ENCODE results near the gene ACAP1.

The ACAP1 gene

GRCh38 chr17:7317161-7317803 lies 19.0 kb upstream of the ACAP1 start:
- TF ChIP-seq CTCF (IDR thresholded peaks at IDR 0.05; ENCODE audit: low read depth, low read length) (no peak), EZH2phosphoT487 (IDR thresholded peaks at IDR 0.05; ENCODE audit: low read depth) (no peak)
- Histone ChIP-seq H3K9ac (ENCODE audit: low read length) (no peak overlapping the region), H3K27ac (ENCODE audit: low read length) (no peak overlapping the region), H2AFZ (ENCODE audit: low read depth, low read length) (no peak overlapping the region), H3K36me3 (replicated peaks; ENCODE audit: low read depth, low read length) (peaks cover 14% of the 10 kb centered on the region), H3K79me2 (ENCODE audit: low read length) (peaks cover 19% of the 10 kb centered on the region), H3K27me3 (ENCODE audit: low read depth, low read length) (no peaks in the 10 kb centered on the region), H3K4me3 (ENCODE audit: low read length) (no peak overlapping the region), H3K4me1 (ENCODE audit: low read length) (peaks cover 10% of the 10 kb centered on the region; the same call in 1 of the 2 replicates), H3K4me2 (ENCODE audit: low read length) (no peak overlapping the region), H4K20me1 (ENCODE audit: insufficient read depth, low read length) (peaks cover 8% of the 10 kb centered on the region; the same call in 1 of the 2 replicates), H3K9me3 (ENCODE audit: insufficient read depth, low read length) (no peaks in the 10 kb centered on the region)

GRCh38 chr17:7318121-7318860 lies 18.0 kb upstream of the ACAP1 start:
- H3K9me3 ChIP-seq (ENCODE audit: insufficient read depth, low read length): no peaks in the 10 kb centered on the region
- no peak overlapping the region for H2AFZ ChIP-seq (ENCODE audit: low read depth, low read length)
- peaks cover 12% of the 10 kb centered on the region for H3K79me2 ChIP-seq (ENCODE audit: low read length)
- TF ChIP-seq CTCF (IDR thresholded peaks at IDR 0.05; ENCODE audit: low read depth, low read length) (no peak), EZH2phosphoT487 (IDR thresholded peaks at IDR 0.05; ENCODE audit: low read depth) (no peak)
- no peak overlapping the region for H3K4me3 ChIP-seq (ENCODE audit: low read length)
- H3K27ac ChIP-seq (ENCODE audit: low read length): no peak overlapping the region
- H3K36me3 ChIP-seq (replicated peaks; ENCODE audit: low read depth, low read length): peaks cover 13% of the 10 kb centered on the region
- H3K9ac ChIP-seq (ENCODE audit: low read length): no peak overlapping the region
- no peaks in the 10 kb centered on the region for H4K20me1 ChIP-seq (ENCODE audit: insufficient read depth, low read length)
- no peak overlapping the region for H3K4me2 ChIP-seq (ENCODE audit: low read length)
- no peaks in the 10 kb centered on the region for H3K27me3 ChIP-seq (ENCODE audit: low read depth, low read length)
- H3K4me1 ChIP-seq (ENCODE audit: low read length): peaks cover 10% of the 10 kb centered on the region; the same call in 1 of the 2 replicates

GRCh38 chr17:7321466-7321865 lies 14.9 kb upstream of the ACAP1 start:
- Histone ChIP-seq H3K4me2 (ENCODE audit: low read length) (no peak overlapping the region), H3K4me1 (ENCODE audit: low read length) (no peaks in the 10 kb centered on the region), H2AFZ (ENCODE audit: low read depth, low read length) (no peak overlapping the region), H3K79me2 (ENCODE audit: low read length) (no peaks in the 10 kb centered on the region), H3K9ac (ENCODE audit: low read length) (no peak overlapping the region), H3K27me3 (ENCODE audit: low read depth, low read length) (no peaks in the 10 kb centered on the region), H3K9me3 (ENCODE audit: insufficient read depth, low read length) (no peaks in the 10 kb centered on the region), H3K36me3 (replicated peaks; ENCODE audit: low read depth, low read length) (peaks cover 20% of the 10 kb centered on the region), H3K27ac (ENCODE audit: low read length) (no peak overlapping the region), H3K4me3 (ENCODE audit: low read length) (no peak overlapping the region), H4K20me1 (ENCODE audit: insufficient read depth, low read length) (no peaks in the 10 kb centered on the region)
- no peak for TF ChIP-seq EZH2phosphoT487 (IDR thresholded peaks at IDR 0.05; ENCODE audit: low read depth)
- no peak for TF ChIP-seq CTCF (IDR thresholded peaks at IDR 0.05; ENCODE audit: low read depth, low read length)

GRCh38 chr17:7322520-7323194 lies 13.7 kb upstream of the ACAP1 start:
- no peak for TF ChIP-seq CTCF (IDR thresholded peaks at IDR 0.05; ENCODE audit: low read depth, low read length)
- TF ChIP-seq EZH2phosphoT487 (IDR thresholded peaks at IDR 0.05; ENCODE audit: low read depth): no peak

More at GRCh38 chr17:7322520-7323194, 13.7 kb upstream of the ACAP1 start:
- Histone ChIP-seq H3K27me3 (ENCODE audit: low read depth, low read length) (no peaks in the 10 kb centered on the region), H3K27ac (ENCODE audit: low read length) (no peak overlapping the region), H3K4me2 (ENCODE audit: low read length) (no peak overlapping the region), H3K36me3 (replicated peaks; ENCODE audit: low read depth, low read length) (peaks cover 20% of the 10 kb centered on the region), H3K9me3 (ENCODE audit: insufficient read depth, low read length) (no peaks in the 10 kb centered on the region), H3K79me2 (ENCODE audit: low read length) (peaks cover 3% of the 10 kb centered on the region), H4K20me1 (ENCODE audit: insufficient read depth, low read length) (no peaks in the 10 kb centered on the region), H3K4me1 (ENCODE audit: low read length) (peaks cover under 1% of the 10 kb centered on the region), H3K9ac (ENCODE audit: low read length) (no peak overlapping the region), H3K4me3 (ENCODE audit: low read length) (no peak overlapping the region), H2AFZ (ENCODE audit: low read depth, low read length) (no peak overlapping the region)
